ENCODE data around the gene IL22.

Gene IL22, protein sequence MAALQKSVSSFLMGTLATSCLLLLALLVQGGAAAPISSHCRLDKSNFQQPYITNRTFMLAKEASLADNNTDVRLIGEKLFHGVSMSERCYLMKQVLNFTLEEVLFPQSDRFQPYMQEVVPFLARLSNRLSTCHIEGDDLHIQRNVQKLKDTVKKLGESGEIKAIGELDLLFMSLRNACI

DNA sequence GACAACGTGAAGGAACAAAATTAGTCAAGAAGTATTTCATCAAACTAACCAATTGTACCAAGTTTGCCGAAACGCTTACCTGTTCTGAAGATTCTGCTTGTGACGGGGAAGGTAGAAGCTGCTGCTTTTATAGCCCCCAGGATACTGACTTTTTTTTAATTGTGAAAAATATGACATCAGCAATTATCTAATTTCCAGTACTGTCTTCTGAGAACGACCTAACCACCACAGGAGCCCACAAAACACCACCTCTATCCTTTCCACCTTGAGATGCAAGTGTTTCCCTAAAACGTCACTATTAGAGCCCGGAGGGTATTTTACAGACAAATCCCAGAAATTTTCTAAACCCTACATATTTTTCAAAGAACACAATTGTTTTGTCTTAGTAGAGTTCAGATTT lies at the start of gene IL22:
TSS of gene IL22 (minus strand) at position 101 of the 400 bp plus-strand sequence. CDS start 156 bp downstream, outside the sequence.
- Histone ChIP-seq H3K27ac (no peak within 1 kb of the TSS), H3K4me3 (no peak within 1 kb of the TSS)
- no peak for DNase-seq (ENCODE audit: low spot score)
- TF ChIP-seq, protein P1, sequence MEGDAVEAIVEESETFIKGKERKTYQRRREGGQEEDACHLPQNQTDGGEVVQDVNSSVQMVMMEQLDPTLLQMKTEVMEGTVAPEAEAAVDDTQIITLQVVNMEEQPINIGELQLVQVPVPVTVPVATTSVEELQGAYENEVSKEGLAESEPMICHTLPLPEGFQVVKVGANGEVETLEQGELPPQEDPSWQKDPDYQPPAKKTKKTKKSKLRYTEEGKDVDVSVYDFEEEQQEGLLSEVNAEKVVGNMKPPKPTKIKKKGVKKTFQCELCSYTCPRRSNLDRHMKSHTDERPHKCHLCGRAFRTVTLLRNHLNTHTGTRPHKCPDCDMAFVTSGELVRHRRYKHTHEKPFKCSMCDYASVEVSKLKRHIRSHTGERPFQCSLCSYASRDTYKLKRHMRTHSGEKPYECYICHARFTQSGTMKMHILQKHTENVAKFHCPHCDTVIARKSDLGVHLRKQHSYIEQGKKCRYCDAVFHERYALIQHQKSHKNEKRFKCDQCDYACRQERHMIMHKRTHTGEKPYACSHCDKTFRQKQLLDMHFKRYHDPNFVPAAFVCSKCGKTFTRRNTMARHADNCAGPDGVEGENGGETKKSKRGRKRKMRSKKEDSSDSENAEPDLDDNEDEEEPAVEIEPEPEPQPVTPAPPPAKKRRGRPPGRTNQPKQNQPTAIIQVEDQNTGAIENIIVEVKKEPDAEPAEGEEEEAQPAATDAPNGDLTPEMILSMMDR (IDR thresholded peaks at IDR 0.05) = no peak

DNA sequence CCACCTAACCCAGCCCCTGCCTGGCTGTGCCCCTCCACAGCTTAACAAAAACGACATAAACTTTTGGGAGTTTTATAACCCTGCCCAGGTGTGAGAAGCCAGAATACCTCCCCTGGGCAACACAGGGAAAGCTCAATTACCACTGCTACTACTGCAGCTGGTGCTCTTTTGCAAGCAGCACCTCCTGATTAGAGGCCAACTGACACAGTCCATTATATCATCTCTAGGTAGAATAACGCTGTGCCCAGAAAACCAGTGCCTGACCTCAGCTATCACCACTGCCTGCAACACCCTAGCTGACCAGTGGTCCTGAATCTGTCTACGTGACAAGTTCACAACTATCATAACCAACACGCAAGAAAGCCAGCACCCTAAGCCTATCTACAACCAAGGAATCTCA lies 44.5 kb upstream of the IL22 start:
- TF ChIP-seq, protein P1 (IDR thresholded peaks at IDR 0.05) = no peak
- Histone ChIP-seq H3K4me3 (no peak overlapping the region), H3K27ac (no peak overlapping the region)
- DNase-seq (ENCODE audit: low spot score) = no peak

DNA sequence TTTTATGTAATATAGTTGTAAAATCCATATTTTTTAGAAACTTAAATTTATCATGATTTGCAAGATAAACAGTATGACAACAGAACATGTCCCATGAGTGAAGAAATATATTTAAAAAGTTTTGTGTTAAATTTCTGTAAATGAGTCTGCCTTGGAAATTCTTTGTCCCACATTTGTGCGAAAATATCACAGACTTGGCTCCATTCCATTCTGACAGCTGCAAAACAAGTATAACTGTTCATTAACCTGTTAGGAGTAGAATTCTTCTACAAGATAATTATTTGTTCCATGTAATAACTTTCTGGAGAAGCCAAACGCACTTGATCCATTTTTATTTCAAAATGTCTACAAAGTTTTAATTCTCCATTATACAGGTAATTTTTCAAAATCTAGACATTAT lies 40.8 kb upstream of the IL22 start:
- Histone ChIP-seq H3K4me3 (no peak overlapping the region), H3K27ac (no peak overlapping the region)
- no peak for DNase-seq (ENCODE audit: low spot score)
- TF ChIP-seq, protein P1 (IDR thresholded peaks at IDR 0.05) = no peak

DNA sequence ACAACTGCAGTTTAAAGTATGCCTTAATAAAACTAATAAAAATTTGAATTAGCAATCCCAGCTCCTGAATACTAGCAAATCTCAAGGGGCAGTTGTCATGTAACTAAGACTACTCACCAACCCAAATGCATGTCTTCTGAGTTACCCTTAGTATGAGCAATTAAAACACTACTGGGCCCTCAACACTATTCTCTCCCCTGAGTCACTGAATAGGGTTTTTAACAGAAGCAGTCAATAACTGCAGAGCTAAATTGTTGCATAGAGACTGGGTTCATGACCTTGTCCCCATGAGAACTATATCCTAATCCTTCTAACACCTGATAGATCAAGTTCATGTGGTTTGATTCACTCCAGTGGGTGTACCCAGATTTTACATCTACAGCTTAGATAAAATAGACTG lies 39.9 kb upstream of the IL22 start:
- no peak for DNase-seq (ENCODE audit: low spot score)
- TF ChIP-seq, protein P1 (IDR thresholded peaks at IDR 0.05) = no peak
- Histone ChIP-seq H3K27ac (no peak overlapping the region), H3K4me3 (no peak overlapping the region)

DNA sequence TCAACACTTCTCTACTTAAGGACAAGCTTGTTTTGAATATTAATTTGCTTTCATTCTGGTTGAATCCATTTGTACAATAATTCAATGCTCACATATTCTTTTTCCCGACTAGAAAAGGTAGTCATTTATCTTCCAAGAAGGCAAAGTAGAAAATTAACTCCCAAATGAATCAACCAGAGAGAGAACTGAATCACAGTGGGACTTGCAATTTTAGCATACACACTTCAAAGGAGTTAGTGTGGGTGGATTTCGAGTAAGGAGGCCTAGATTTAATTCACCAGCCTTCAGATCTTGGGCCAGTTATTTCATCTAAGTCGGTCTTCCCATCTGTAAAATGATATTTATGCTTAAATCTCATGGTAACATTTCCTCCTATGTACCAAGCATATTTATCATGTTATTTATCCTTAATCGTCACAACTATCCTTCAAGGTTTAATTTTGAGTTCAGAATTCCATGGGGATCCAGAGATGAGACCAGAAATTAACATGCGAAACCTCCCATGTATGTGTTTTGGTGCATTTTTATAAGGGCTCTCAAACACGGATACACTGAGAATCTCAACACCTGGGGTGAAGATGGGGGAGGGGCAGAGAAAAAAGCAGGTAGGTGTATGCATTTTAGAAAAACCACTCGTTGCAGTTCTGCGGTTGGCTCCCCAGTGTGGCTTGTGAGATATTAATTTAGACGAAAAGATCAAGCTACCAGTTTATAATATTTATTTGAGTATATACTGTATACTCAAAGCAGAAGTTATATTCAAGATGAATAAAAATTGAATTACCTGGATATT lies 38.9 kb upstream of the IL22 start:
- TF ChIP-seq, protein P1 (IDR thresholded peaks at IDR 0.05) = no peak
- Histone ChIP-seq H3K4me3 (no peak overlapping the region), H3K27ac (no peak overlapping the region)
- DNase-seq (ENCODE audit: low spot score) = no peak

DNA sequence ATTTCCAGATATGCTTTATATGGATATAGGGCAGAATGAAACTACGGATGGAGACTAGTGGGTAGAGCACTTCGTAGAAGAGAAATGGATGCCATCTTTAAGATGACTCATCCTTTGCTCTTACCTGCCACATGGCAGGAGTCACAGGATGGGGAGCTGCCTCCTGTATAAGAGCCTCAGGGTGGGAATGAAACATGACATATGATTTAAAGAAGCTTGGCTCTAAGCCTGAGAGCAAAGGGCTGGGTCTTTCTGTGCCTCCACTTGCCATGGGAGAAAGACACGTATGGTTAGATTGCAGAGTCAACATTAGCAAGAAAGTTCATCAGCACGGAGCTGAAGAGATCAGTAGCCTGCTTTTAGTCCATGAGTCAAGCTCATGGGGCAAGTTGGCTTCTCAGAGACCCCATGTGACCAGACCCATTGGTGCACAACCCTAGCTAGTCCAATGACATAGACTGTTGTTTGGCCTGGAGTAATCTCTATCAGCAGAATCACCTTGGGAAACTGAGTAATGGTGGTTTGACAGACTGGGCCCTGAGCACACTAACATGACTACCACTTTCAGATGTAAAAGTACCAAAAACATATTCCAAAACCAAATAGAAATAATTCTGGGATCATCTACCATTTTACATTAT lies 38.1 kb upstream of the IL22 start:
- TF ChIP-seq, protein P1 (IDR thresholded peaks at IDR 0.05) = no peak
- DNase-seq (ENCODE audit: low spot score) = no peak
- H3K4me3 ChIP-seq = no peak overlapping the region
- no peak overlapping the region for H3K27ac ChIP-seq
